Measurements from ENCODE around the gene NAA50.
A peak's percentile ranks its signal among the peaks of the same experiment; 100 is the strongest.

Gene NAA50

GRCh38 chr3:113697500-113698090, 48.5 kb downstream of the NAA50 start:
- H3K27ac ChIP-seq (ENCODE audit: extremely low read depth, low read depth, low read length), result peak overlapping the region; percentile 69
- H3K36me3 ChIP-seq (ENCODE audit: control insufficient read depth in 2 of 2, insufficient read depth in 1 of 2, low read length in 2 of 2), result no peaks in the 10 kb centered on the region
- H3K9me3 ChIP-seq (ENCODE audit: control insufficient read depth, insufficient read depth, low read depth, low read length), result no peaks in the 10 kb centered on the region
- peak overlapping the region; percentile 58 for H3K4me3 ChIP-seq (ENCODE audit: low read depth, low read length)
- POLR2A ChIA-PET, result interaction anchor here (0.6 kb wide), 1 partner anchor 48 kb away, joined by 3 read pairs; no protein-coding TSS in a partner anchor
- TF ChIP-seq ZNF26 (tag by site-specific recombination; IDR thresholded peaks at IDR 0.05) (no peak), REST (tag by site-specific recombination; IDR thresholded peaks at IDR 0.05) (no peak), ZNF626 (tag by site-specific recombination; IDR thresholded peaks at IDR 0.05) (no peak), SCRT1 (tag by site-specific recombination; IDR thresholded peaks at IDR 0.05; ENCODE audit: borderline replicate concordance) (0 out of 2 replicates have a peak, but pooled peaks have one; percentile 7), ZNF335 (tag by site-specific recombination; conservative IDR thresholded peaks at IDR 0.05) (0 out of 2 replicates have a peak, but pooled peaks have one; percentile 8), GLIS1 (tag by site-specific recombination; IDR thresholded peaks at IDR 0.05) (no peak), TRIM28 (IDR thresholded peaks at IDR 0.05; ENCODE audit: borderline replicate concordance, low read length) (no peak), ZNF19 (tag by site-specific recombination; IDR thresholded peaks at IDR 0.05; ENCODE audit: low read depth) (no peak), SCRT2 (tag by site-specific recombination; IDR thresholded peaks at IDR 0.05) (peak; percentile 59), ZNF670 (tag by site-specific recombination; IDR thresholded peaks at IDR 0.05; ENCODE audit: low read depth) (no peak), IKZF3 (tag by site-specific recombination; IDR thresholded peaks at IDR 0.05) (no peak)
- CTCF ChIA-PET, result interaction anchor here (0.7 kb wide), 1 partner anchor 218 kb away, joined by 4 read pairs; no protein-coding TSS in a partner anchor
- peaks cover 4% of the 10 kb centered on the region for H3K4me1 ChIP-seq (ENCODE audit: control insufficient read depth, insufficient read depth, low read length)

- Histone ChIP-seq H3K36me3 (ENCODE audit: control insufficient read depth in 2 of 2, insufficient read depth in 1 of 2, low read length in 2 of 2) (no peaks in the 10 kb centered on the region), H3K4me1 (ENCODE audit: control insufficient read depth, insufficient read depth, low read length) (peaks cover 4% of the 10 kb centered on the region), H3K9me3 (ENCODE audit: control insufficient read depth, insufficient read depth, low read depth, low read length) (no peaks in the 10 kb centered on the region), H3K4me3 (ENCODE audit: low read depth, low read length) (peak overlapping the region; percentile 85), H3K27ac (ENCODE audit: extremely low read depth, low read depth, low read length) (peak overlapping the region; percentile 69)
- ChIA-PET CTCF (interaction anchor here (0.7 kb wide), 1 partner anchor 157 kb away, joined by 3 read pairs; no protein-coding TSS in a partner anchor), POLR2A (interaction anchor here (1.0 to 1.1 kb wide), 3 partner anchors 9 to 182 kb away, joined by 3 to 4 read pairs (median 3); partner anchors contain the start of gene SPICE1)
- TF ChIP-seq ZFP69B (tag by site-specific recombination; IDR thresholded peaks at IDR 0.05) (peak; percentile 90), ZNF76 (tag by site-specific recombination; IDR thresholded peaks at IDR 0.05; ENCODE audit: borderline replicate concordance, low read depth) (peak; percentile 24; the same call in 1 of the 2 replicates), KLF9 (tag by site-specific recombination; IDR thresholded peaks at IDR 0.05; ENCODE audit: low read depth) (peak; percentile 65), ZNF560 (tag by site-specific recombination; IDR thresholded peaks at IDR 0.05; ENCODE audit: borderline replicate concordance) (no peak), ZNF366 (tag by site-specific recombination; conservative IDR thresholded peaks at IDR 0.05) (no peak; the same call in 1 of the 2 replicates), KLF8 (tag by site-specific recombination; IDR thresholded peaks at IDR 0.05) (peak; percentile 97), ZNF660 (tag by site-specific recombination; IDR thresholded peaks at IDR 0.05) (no peak), ZNF223 (tag by site-specific recombination; IDR thresholded peaks at IDR 0.05) (no peak), ZNF626 (tag by site-specific recombination; IDR thresholded peaks at IDR 0.05) (no peak), ZBTB20 (tag by site-specific recombination; IDR thresholded peaks at IDR 0.05) (0 out of 2 replicates have a peak, but pooled peaks have one; percentile 27), PRDM10 (tag by site-specific recombination; IDR thresholded peaks at IDR 0.05) (peak; percentile 85), ZNF561 (tag by site-specific recombination; IDR thresholded peaks at IDR 0.05; ENCODE audit: borderline replicate concordance) (0 out of 2 replicates have a peak, but pooled peaks have one; percentile 68), ZNF610 (tag by site-specific recombination; IDR thresholded peaks at IDR 0.05; ENCODE audit: borderline replicate concordance) (no peak), ZNF416 (tag by site-specific recombination; IDR thresholded peaks at IDR 0.05) (no peak), SCRT1 (tag by site-specific recombination; IDR thresholded peaks at IDR 0.05; ENCODE audit: borderline replicate concordance) (0 out of 2 replicates have a peak, but pooled peaks have one; percentile 7)
Measured at GRCh38 chr3:113696658-113697499, 49.2 kb downstream of the NAA50 start.
